22Rv1 (cell line): ENCODE results near the gene CCDC150.

Experiments used
- H3K27ac ChIP-seq: fragments of 450-650 bp; 2 replicates; pipeline ENCODE4 v1.5.1; 2017
- ZFX ChIP-seq: fragments of 450-650 bp; IDR thresholded peaks from 2 replicates; pipeline ENCODE4 v1.6.1; 2017; ENCODE audit warnings: antibody characterized with exemption, borderline replicate concordance
- TF ChIP-seq, protein P1 (sequence below): fragments of 450-650 bp; IDR thresholded peaks from 2 replicates; pipeline ENCODE4 v1.5.1; 2017; ENCODE audit warnings: mild to moderate bottlenecking

The CCDC150 gene

DNA sequence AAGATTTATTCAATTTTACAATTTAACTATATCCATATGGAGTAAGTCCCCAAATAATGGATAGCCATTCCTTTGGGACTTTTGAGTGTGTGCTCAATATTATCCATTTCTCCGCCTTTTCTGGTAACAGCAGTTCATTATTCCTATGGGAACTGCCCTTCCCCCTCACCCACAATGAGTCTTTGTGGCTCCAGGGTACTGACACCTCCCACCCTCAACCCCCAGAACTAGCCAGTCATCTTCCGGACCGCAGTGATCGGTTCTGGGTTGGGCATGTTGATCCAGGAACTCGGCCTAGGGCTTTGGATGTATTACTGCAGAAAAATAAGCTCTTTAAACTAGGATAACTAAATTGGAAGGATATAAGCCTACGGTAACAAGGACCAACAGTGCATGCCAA lies 45.4 kb upstream of the CCDC150 start:
- TF ChIP-seq, protein P1, sequence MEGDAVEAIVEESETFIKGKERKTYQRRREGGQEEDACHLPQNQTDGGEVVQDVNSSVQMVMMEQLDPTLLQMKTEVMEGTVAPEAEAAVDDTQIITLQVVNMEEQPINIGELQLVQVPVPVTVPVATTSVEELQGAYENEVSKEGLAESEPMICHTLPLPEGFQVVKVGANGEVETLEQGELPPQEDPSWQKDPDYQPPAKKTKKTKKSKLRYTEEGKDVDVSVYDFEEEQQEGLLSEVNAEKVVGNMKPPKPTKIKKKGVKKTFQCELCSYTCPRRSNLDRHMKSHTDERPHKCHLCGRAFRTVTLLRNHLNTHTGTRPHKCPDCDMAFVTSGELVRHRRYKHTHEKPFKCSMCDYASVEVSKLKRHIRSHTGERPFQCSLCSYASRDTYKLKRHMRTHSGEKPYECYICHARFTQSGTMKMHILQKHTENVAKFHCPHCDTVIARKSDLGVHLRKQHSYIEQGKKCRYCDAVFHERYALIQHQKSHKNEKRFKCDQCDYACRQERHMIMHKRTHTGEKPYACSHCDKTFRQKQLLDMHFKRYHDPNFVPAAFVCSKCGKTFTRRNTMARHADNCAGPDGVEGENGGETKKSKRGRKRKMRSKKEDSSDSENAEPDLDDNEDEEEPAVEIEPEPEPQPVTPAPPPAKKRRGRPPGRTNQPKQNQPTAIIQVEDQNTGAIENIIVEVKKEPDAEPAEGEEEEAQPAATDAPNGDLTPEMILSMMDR = no peak
- no peak for TF ChIP-seq ZFX
- H3K27ac ChIP-seq = no peak overlapping the region

DNA sequence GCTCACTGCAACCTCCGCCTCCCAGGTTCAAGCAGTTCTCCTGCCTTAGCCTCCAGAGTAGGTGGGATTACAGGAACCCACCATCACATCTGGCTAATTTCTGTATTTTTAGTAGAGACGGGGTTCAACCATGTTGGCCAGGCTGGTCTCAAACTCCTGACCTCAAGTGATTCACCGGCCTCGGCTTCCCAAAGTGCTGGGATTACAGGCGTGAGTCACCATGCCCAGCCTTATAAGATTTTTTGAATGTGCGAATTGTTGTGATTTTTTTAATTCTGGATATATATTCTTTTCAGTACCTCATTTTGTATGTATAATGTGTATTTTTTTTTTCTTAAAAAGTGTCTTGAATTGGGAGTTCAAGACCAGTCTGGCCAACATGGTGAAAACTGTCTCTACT lies 42.0 kb upstream of the CCDC150 start:
- TF ChIP-seq ZFX = no peak
- TF ChIP-seq, protein P1 = no peak
- H3K27ac ChIP-seq = no peak overlapping the region

DNA sequence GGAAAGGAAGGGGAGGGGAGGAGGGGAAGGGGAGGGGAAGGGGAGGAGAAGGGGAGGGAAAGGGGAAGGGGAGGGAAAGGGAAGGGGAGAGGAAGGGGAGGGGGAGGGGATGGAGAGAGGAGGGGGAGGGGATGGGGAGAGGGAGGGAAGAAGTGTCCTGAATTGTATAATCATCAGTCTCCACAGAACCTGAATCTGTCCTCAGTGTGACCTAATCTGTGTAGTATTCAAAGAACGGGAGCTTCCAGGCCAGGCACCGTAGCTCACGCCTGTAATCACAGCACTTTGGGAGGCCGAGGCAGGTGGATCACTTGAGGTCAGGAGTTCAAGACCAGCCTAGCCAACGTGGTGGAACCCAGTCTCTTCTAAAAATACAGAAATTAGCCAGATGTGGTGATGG lies 41.1 kb upstream of the CCDC150 start:
- TF ChIP-seq, protein P1 = no peak
- no peak for TF ChIP-seq ZFX

DNA sequence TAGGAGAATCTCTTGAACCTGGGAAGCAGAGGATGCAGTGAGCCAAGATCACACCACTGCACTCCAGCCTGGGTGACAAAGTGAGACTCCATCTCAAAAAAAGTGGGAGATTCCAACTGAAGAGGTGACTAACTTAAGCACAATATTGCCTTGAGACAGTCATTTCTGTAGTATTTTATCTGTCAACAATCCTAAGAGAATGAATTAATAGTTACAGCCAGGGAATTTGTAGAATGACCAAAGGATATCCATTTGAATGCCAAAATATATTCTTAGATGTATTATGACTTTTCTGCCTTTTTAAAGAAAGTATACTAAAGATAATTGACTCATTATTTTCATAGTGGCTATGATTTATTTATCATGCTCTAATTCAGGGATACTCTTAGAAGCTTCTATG lies 40.7 kb upstream of the CCDC150 start:
- no peak overlapping the region for H3K27ac ChIP-seq

More for the DNA sequence above, 41.1 kb upstream of the CCDC150 start:
- H3K27ac ChIP-seq = no peak overlapping the region

DNA sequence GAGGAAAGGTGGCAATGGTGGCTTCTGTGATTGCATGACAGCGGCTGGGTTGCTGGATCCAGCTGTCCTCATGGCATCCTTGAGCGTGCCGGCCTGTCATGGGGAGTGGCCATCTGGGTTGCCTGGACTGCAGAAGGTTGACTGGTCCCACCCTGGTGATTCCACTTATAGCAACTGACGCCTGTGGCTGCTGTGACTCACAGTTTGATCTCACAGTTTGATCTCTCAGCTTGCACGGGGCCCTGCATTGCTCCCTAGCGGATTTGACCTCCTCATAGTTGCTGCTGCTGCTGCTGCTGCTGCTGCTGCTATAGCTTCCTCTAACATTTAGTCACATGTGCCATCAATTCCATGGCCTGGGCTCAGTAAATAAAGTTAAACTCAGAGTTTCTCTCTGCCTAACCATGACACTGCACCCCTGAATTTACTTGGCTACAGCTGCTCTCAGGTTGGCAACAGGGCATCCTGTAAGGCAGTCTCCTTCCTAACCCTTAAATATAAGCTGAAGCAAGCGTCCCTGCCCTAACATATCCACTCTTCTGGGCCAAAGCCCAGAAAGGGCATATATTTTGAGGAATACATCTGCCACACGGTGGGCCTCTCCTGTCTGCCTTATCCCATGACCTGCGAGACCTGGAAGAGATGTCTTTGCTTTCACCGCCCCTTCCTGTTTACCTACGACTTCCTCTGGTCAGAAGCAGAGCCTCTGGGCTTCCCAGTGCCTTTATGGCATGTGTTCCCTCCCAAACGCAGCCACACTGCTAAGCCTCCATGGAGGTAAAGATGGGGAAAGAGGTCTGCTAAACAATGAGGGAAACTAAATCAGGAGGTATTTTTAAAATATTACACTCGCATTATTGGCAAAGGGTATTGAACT lies 37.8 kb upstream of the CCDC150 start:
- no peak for TF ChIP-seq ZFX
- TF ChIP-seq, protein P1 = no peak
- no peak overlapping the region for H3K27ac ChIP-seq

More for the DNA sequence above, 40.7 kb upstream of the CCDC150 start:
- TF ChIP-seq ZFX = no peak
- TF ChIP-seq, protein P1 = no peak

DNA sequence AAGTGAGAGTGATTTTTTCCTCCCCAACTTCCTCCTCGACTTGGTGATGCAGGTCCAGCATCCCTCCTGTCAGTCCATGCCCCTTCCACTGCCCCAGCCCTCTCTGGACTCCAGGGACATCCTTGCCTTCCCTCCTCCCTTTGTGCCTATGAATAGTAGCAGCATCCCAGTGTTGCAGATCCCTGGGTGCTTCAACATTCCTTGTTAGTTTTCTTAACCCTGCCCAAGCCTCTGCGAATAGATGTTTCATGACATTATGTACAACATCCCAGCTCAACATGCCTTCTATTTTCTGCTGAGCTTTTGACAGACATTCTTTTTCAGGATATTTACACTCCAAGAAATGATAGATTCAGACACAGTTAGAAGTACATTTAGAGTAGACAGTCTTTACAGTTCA lies 35.3 kb upstream of the CCDC150 start:
- TF ChIP-seq, protein P1 = no peak
- TF ChIP-seq ZFX = no peak
- no peak overlapping the region for H3K27ac ChIP-seq

DNA sequence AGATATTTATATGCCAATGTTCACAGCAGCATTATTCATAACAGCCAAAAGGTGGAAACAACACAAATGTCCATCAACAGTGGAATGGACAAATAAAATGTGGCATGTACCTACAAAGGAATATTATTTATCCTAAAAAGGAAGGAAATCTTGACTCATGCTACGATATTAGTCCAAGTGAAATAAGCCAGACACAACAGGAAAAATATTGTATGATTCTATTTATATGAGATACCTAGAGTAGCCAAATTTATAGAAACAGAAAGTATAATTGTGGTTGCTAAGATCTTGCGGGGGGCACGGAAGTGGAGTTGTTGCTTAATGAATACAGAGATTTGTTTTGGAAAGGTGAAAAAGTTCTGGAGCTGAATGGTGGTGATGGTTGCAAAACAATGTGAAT lies 33.0 kb upstream of the CCDC150 start:
- H3K27ac ChIP-seq = no peak overlapping the region

More for the DNA sequence above, 33.0 kb upstream of the CCDC150 start:
- TF ChIP-seq, protein P1 = no peak
- TF ChIP-seq ZFX = no peak
